ENCODE measurements around the gene PRDM16. TPM values are rescaled to one million over a fixed set of nuclear protein-coding genes. Genes with fewer than 3 reads are reported as not detected.

Gene PRDM16
- polyA plus RNA-seq, 1 donor from 2014 or later = 0.21 TPM

- Histone ChIP-seq H3K36me3 (ENCODE audit: insufficient read depth, low read length) (no peaks in the 10 kb centered on the region), H3F3A (ENCODE audit: insufficient read depth, low read length, poor library complexity, severe bottlenecking) (no peaks in the 10 kb centered on the region), H3K9me3 (ENCODE audit: low read length) (no peaks in the 10 kb centered on the region), H3K9me2 (ENCODE audit: insufficient read depth, low read length) (no peaks in the 10 kb centered on the region), H3K27me3 (ENCODE audit: insufficient read depth, low read depth, low read length) (no peaks in the 10 kb centered on the region), H4K20me1 (ENCODE audit: insufficient read depth) (no peaks in the 10 kb centered on the region), H3K79me2 (replicated peaks; ENCODE audit: insufficient read depth, low read length) (peaks cover 28% of the 10 kb centered on the region), H2AFZ (ENCODE audit: low read depth, low read length) (no peak overlapping the region), H3K27ac (ENCODE audit: low read length) (no peak overlapping the region), H3K4me2 (ENCODE audit: low read length) (no peak overlapping the region), H3K4me3 (ENCODE audit: low read length) (no peak overlapping the region), H3K9ac (ENCODE audit: low read length) (no peak overlapping the region)
- TF ChIP-seq RAD21 (conservative IDR thresholded peaks at IDR 0.05) (no peak), POLR2AphosphoS5 (IDR thresholded peaks at IDR 0.05) (no peak), EZH2 (IDR thresholded peaks at IDR 0.05; ENCODE audit: borderline replicate concordance, insufficient read depth, low read length, poor library complexity, severe bottlenecking) (no peak), CTCF (IDR thresholded peaks at IDR 0.05; ENCODE audit: poor library complexity, severe bottlenecking) (no peak), SMC3 (conservative IDR thresholded peaks at IDR 0.05; ENCODE audit: poor library complexity) (no peak), REST (IDR thresholded peaks at IDR 0.05; ENCODE audit: borderline replicate concordance) (no peak), EP300 (conservative IDR thresholded peaks at IDR 0.05; ENCODE audit: poor library complexity, severe bottlenecking) (no peak), MXI1 (conservative IDR thresholded peaks at IDR 0.05; ENCODE audit: poor library complexity, severe bottlenecking) (no peak), TAF1 (IDR thresholded peaks at IDR 0.05; ENCODE audit: low read depth) (no peak)
Measured at GRCh38 chr1:3114131-3114744, 45.2 kb downstream of the PRDM16 start.

- Histone ChIP-seq H3K9ac (ENCODE audit: low read length) (no peak overlapping the region), H3K4me2 (ENCODE audit: low read length) (no peak overlapping the region), H3K36me3 (ENCODE audit: insufficient read depth, low read length) (no peaks in the 10 kb centered on the region), H3K9me3 (ENCODE audit: low read length) (no peaks in the 10 kb centered on the region), H2AFZ (ENCODE audit: low read depth, low read length) (no peak overlapping the region), H3K27ac (ENCODE audit: low read length) (no peak overlapping the region), H4K20me1 (ENCODE audit: insufficient read depth) (no peaks in the 10 kb centered on the region), H3K9me2 (ENCODE audit: insufficient read depth, low read length) (no peaks in the 10 kb centered on the region), H3K4me3 (ENCODE audit: low read length) (no peak overlapping the region), H3K27me3 (ENCODE audit: insufficient read depth, low read depth, low read length) (no peaks in the 10 kb centered on the region), H3F3A (ENCODE audit: insufficient read depth, low read length, poor library complexity, severe bottlenecking) (no peaks in the 10 kb centered on the region), H3K79me2 (replicated peaks; ENCODE audit: insufficient read depth, low read length) (peaks cover 31% of the 10 kb centered on the region)
- no peak for TF ChIP-seq TAF1 (IDR thresholded peaks at IDR 0.05; ENCODE audit: low read depth)
Measured at GRCh38 chr1:3114846-3115245, 45.8 kb downstream of the PRDM16 start.

All from neural cell (in vitro differentiated cells).